22Rv1 (cell line): Measurements from ENCODE around the gene AKAP9.
"Not testable (repeated sequence)": the region's sequence is repeated elsewhere in the genome, so short reads cannot be mapped to it uniquely, and the experiment has no call there.

Experiments
- CTCF ChIP-seq: fragments of 450-650 bp; IDR thresholded peaks from 2 replicates; pipeline ENCODE4 v1.5.1; 2017; ENCODE audit warnings: mild to moderate bottlenecking
- ZFX ChIP-seq: fragments of 450-650 bp; IDR thresholded peaks from 2 replicates; pipeline ENCODE4 v1.6.1; 2017; ENCODE audit warnings: antibody characterized with exemption, borderline replicate concordance

- TF ChIP-seq CTCF, ZFX: not testable (repeated sequence)
These were observed 26.9 kb downstream of the AKAP9 start for GRCh38 chr7:91967513-91967912.
